GM19193 (cell line): ENCODE measurements around the gene APOC3.

Experiments
- POLR2A ChIP-seq: IDR thresholded peaks from 4 replicates; pipeline ENCODE4 v1.6.1; 2011; ENCODE audit not compliant: insufficient read depth, insufficient read length; ENCODE audit errors: extremely low read depth

APOC3 gene

GRCh38 chr11:116829525-116830183, at the start of gene APOC3:
TSS of gene APOC3 (plus strand) at chr11:116829907. CDS start at chr11:116830583, 676 bp downstream.
- no peak for TF ChIP-seq POLR2A

DNA sequence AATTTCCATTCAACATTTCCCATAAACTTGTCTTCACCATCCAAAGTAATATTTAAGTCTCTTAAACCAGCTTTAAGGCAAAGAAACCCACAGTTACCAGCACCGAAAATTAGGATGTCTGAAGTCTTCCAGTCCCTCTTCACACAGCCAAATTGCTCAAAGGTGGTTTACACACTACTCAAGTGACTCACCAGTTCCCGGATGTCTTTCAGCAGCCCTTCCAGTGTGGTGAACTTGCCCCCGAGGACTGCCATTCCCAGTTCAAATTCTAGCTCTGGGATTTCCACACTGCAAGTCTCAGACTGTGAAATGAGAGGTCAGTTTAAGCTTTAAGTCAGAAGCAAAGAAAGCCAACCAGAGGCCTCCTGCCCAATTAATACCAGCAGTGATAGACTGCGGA, 47.0 kb upstream of the APOC3 start:
- no peak for TF ChIP-seq POLR2A

GRCh38 chr11:116786326-116786725, 43.4 kb upstream of the APOC3 start:
- no peak for TF ChIP-seq POLR2A

DNA sequence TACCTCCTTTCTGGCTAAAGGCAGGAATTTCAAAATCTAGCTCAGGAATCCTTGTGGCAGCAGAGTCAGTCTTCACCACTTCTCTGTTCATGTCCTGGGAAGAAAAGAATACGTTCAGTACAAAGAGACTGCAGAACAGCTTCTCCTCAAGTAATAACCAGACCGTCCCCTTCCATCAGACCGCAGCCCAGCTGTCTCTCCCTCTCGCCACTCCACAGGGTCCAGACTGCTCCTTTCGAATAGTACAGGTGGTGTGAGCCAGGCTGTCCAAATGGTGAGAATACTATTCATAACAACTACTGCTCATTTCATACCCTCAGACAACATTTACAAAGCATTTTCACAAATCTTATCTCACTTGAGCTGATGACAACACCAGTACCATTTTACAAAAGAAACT, 42.7 kb upstream of the APOC3 start:
- TF ChIP-seq POLR2A, result no peak

DNA sequence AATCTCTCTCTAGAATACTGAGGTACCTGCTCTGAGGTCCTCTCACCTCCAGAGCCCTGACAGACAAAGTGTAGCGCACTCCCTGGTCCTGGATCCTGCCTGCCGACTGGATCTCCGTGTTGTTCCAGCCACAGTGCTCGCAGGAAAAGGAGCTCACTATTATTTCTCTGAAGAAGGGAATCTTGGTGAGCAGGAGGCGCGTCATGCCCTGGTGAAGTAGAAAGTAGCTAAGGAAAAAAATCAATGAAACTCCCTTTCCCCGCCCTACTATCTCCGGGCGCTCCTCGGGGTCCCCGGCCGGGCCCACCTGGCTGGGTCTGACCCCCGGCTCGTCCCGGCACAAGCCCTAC, 42.3 kb upstream of the APOC3 start:
- TF ChIP-seq POLR2A, result no peak

GRCh38 chr11:116787786-116788486, 41.8 kb upstream of the APOC3 start, which contains the start of gene ZPR1:
TSS of gene ZPR1 (minus strand) at chr11:116788023. CDS start at chr11:116787990, 33 bp downstream.
- peak; percentile 92 for TF ChIP-seq POLR2A

- TF ChIP-seq POLR2A, result no peak
Measured at GRCh38 chr11:116788534-116788933, 41.2 kb upstream of the APOC3 start.

DNA sequence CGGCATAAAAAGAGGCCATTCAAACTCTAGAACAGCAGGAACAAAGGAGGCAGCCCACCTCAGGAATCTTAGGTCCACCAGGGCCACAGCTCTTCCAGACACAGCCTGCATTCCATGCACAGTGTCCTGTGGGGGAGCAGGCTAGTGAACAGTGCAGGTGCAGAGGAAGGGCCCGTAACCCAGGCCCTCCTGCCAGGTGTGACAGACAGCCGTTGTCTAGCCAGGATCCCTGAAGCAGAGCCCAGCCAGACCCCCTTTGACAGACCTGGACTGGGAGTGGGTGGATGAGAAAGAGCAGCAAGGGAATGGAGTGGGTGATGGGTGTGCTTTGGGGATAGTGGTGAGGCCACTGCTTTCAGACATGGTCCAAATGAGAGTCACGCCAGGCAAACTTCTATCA, 40.7 kb upstream of the APOC3 start:
- no peak for TF ChIP-seq POLR2A

- TF ChIP-seq POLR2A, result no peak
Measured at GRCh38 chr11:116790167-116791001, 39.3 kb upstream of the APOC3 start.

GRCh38 chr11:116791002-116791812, 38.5 kb upstream of the APOC3 start:
- TF ChIP-seq POLR2A, result no peak

- no peak for TF ChIP-seq POLR2A
Measured at GRCh38 chr11:116791813-116792143, 37.9 kb upstream of the APOC3 start, which contains the start of gene APOA5. TSS of gene APOA5 (minus strand) at chr11:116791879. CDS start at chr11:116791860, 19 bp downstream.

DNA sequence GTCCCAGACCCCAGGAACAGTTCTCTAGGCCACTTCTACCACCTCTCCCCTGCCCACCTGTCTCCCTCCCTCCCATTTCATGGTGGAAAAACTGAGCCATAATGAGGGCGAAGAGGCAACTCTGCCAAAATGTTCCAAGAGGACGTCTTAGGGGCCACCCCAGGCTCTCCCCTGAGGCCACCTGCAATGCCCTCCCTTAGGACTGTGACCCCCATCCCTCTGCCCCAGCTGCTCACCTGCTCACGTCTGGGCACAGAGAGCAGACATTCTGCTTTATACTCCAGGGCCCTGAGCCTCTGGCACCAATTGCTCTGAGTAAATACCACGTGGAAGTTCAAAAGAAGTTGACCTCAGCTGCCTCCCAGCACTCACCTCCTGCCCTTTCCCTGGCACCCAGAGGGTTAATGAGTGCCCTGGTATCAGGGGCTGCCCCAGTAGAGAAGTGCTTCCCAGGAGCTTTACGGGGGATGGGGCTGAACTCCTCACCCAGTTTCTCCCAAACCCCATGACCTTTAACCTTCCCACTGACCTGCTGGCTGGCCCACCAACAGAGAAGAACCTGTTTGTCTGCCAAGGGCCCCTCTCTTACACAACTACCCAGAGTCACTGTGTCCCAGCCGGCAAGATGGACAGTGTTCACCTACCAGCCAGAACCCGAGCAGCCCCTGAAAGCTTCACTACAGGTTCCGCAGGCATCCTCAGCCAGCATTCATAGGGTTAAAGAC, 37.4 kb upstream of the APOC3 start:
- no peak for TF ChIP-seq POLR2A

- TF ChIP-seq POLR2A, result no peak
Measured at GRCh38 chr11:116792869-116793771, 36.6 kb upstream of the APOC3 start.
